ENCODE data around the gene ANKRD13D. TPM values are rescaled to one million over a fixed set of nuclear protein-coding genes. Genes with fewer than 3 reads are reported as not detected.

ANKRD13D gene
- polyA plus RNA-seq, 1 donor = 38.8 TPM

- no peak overlapping the region for H3K4me3 ChIP-seq (ENCODE audit: low read length)
- H3K4me1 ChIP-seq (ENCODE audit: control insufficient read depth, insufficient read depth, low read length) = peaks cover 48% of the 10 kb centered on the region
- DNase-seq = no peak
- H3K27ac ChIP-seq (ENCODE audit: low read length) = no peak overlapping the region
- H3K27me3 ChIP-seq (ENCODE audit: control insufficient read depth, insufficient read depth, low read length) = no peaks in the 10 kb centered on the region
- H3K36me3 ChIP-seq (ENCODE audit: control insufficient read depth, insufficient read depth, low read length) = peaks cover 67% of the 10 kb centered on the region
- WGBS (ENCODE audit: insufficient coverage, low lambda C conversion rate) = no CpG with 5 or more reads among the region's 14 CpGs
- no peaks in the 10 kb centered on the region for H3K9me3 ChIP-seq (ENCODE audit: control insufficient read depth, low read depth, low read length)
Measured at GRCh38 chr11:67273260-67273990, 15.7 kb upstream of the ANKRD13D start.

DNA sequence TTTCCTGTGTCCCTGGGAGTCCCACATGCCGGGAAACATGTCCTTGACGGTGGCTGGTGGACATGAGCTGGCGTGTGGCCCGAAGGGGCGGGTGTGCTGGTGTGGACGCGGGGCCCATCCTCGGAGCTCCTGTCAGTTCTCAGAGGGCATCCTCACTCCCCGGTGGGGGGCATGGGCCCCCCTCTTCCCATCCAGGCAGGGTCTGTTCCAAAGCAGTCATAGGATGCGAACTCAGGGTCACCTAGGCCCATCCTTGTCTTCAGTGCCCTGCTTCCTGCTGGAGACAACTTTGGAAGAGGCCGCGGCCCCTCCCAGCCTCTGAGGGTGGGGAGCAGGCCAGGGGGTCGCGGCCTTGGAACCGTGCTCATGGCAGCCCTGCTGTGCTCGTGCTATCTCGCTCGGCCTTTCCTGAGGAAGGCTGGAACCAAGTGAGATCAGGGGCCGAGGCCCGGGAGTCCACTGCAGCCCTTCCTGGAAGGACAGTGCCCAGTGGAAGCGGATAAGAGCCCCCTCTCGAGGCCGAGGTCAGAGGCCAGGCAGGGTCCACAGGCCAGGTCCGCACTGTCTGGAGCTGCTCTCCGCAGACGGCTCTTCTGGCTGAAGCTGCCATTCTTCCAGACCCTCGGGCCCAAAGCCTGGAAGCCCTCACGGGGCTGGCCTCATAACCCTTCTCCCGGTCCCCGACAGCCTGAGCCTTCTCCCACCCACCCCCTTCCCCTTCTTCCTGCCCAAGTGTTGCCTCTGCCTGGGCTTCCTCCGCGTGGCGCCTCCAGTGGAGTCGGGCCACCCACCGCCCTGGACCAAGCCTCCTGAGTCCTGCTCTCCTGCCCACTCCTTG is 14.1 kb upstream of the ANKRD13D start:
- H3K36me3 ChIP-seq (ENCODE audit: control insufficient read depth, insufficient read depth, low read length) = peaks cover 69% of the 10 kb centered on the region
- H3K27ac ChIP-seq (ENCODE audit: low read length) = no peak overlapping the region
- H3K4me3 ChIP-seq (ENCODE audit: low read length) = no peak overlapping the region
- no peaks in the 10 kb centered on the region for H3K9me3 ChIP-seq (ENCODE audit: control insufficient read depth, low read depth, low read length)
- no peak for DNase-seq
- no peaks in the 10 kb centered on the region for H3K27me3 ChIP-seq (ENCODE audit: control insufficient read depth, insufficient read depth, low read length)
- no CpG with 5 or more reads among the region's 35 CpGs for WGBS (ENCODE audit: insufficient coverage, low lambda C conversion rate)
- H3K4me1 ChIP-seq (ENCODE audit: control insufficient read depth, insufficient read depth, low read length) = peaks cover 32% of the 10 kb centered on the region

DNA sequence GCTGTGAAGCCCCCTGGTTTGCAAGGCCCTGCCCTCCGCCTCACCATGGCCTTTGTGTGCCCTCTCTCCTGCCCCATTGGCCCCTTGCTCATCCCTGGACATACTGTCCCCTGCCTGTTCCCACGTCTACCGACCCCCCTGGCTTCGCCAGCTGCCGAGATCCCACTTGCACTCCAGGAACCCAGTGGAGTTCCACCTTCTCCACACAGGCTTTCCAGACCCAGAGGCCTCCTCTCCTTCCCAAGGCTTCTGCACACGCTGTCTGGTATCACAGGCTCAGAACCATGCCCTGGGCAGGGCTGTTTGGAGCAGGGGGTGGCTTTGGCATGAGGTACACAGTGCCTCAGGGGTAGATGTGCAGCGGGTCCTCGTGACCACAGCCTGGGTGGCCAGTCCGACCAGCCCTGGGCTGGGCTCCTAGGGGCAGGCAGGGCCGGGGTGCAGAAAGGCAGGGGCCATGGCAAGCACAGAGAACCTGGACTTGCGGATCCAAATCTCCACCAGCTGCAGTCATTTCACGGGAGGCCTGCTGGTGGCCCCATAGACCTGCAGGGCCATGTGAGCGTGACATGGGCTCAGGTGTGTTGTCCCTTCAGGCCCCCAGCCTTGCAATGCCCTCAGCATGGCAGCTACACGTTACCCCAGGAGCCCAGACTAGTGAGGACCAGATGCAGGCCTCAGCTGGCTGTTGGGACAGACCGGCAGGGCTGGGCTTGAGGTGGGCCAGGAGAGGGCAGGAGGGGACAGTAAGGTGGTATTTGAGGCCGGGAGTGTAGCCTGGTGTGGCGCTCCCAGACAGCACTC is 13.3 kb upstream of the ANKRD13D start:
- Histone ChIP-seq H3K36me3 (ENCODE audit: control insufficient read depth, insufficient read depth, low read length) (peaks cover 76% of the 10 kb centered on the region), H3K4me1 (ENCODE audit: control insufficient read depth, insufficient read depth, low read length) (peaks cover 24% of the 10 kb centered on the region), H3K4me3 (ENCODE audit: low read length) (no peak overlapping the region), H3K9me3 (ENCODE audit: control insufficient read depth, low read depth, low read length) (no peaks in the 10 kb centered on the region), H3K27me3 (ENCODE audit: control insufficient read depth, insufficient read depth, low read length) (no peaks in the 10 kb centered on the region), H3K27ac (ENCODE audit: low read length) (no peak overlapping the region)
- DNase-seq = no peak
- WGBS (ENCODE audit: insufficient coverage, low lambda C conversion rate) = no CpG with 5 or more reads among the region's 17 CpGs

- Histone ChIP-seq H3K27me3 (ENCODE audit: control insufficient read depth, insufficient read depth, low read length) (no peaks in the 10 kb centered on the region), H3K4me3 (ENCODE audit: low read length) (no peak overlapping the region), H3K4me1 (ENCODE audit: control insufficient read depth, insufficient read depth, low read length) (peaks cover 22% of the 10 kb centered on the region), H3K9me3 (ENCODE audit: control insufficient read depth, low read depth, low read length) (no peaks in the 10 kb centered on the region), H3K36me3 (ENCODE audit: control insufficient read depth, insufficient read depth, low read length) (peaks cover 79% of the 10 kb centered on the region), H3K27ac (ENCODE audit: low read length) (peak overlapping the region; percentile 63)
- no CpG with 5 or more reads among the region's 16 CpGs for WGBS (ENCODE audit: insufficient coverage, low lambda C conversion rate)
- no peak for DNase-seq
Measured at GRCh38 chr11:67276781-67277230, 12.3 kb upstream of the ANKRD13D start.

DNA sequence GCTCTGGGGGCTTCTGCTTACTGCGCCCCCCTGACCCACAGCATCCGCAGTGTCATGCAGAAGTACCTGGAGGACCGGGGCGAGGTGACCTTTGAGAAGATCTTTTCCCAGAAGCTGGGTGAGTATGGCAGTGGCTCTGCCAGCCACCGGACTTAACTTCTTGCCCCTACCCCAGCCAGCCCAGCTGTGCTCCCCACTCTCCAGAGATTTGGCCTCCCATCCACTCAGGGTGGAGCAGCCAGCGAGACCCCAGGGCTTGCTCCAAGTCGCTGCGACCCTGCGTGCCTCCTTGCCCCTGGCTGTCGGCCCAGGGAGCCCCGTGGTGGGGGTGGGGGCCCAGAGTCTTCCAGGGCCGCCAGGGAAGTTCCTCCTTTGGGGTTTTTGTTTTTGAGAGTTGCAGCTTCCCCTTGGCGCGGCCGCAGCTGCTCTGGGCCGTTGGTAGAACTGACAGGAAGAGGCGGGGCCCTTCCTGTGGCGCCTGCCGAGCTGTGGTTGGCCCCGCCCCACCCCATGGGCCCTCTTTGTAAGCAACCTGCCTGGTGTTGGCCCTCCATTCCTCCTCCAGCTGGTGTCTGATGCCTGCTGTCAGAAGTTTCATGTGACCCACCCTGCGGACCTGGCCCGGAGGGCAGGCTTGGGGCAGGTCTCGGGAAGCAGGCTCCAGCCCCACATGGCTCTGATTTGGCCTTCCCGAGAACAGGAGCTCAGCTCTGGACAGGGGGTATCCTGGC is 11.7 kb upstream of the ANKRD13D start:
- no peak overlapping the region for H3K4me3 ChIP-seq (ENCODE audit: low read length)
- peak; percentile 67 to 79 for DNase-seq
- peaks cover 19% of the 10 kb centered on the region for H3K4me1 ChIP-seq (ENCODE audit: control insufficient read depth, insufficient read depth, low read length)
- H3K36me3 ChIP-seq (ENCODE audit: control insufficient read depth, insufficient read depth, low read length) = peaks cover 80% of the 10 kb centered on the region
- WGBS (ENCODE audit: insufficient coverage, low lambda C conversion rate) = no CpG with 5 or more reads among the region's 24 CpGs
- H3K27me3 ChIP-seq (ENCODE audit: control insufficient read depth, insufficient read depth, low read length) = no peaks in the 10 kb centered on the region
- peak overlapping the region; percentile 63 for H3K27ac ChIP-seq (ENCODE audit: low read length)
- no peaks in the 10 kb centered on the region for H3K9me3 ChIP-seq (ENCODE audit: control insufficient read depth, low read depth, low read length)

GRCh38 chr11:67278135-67278938 is 10.8 kb upstream of the ANKRD13D start:
- DNase-seq = no peak
- peaks cover 82% of the 10 kb centered on the region for H3K36me3 ChIP-seq (ENCODE audit: control insufficient read depth, insufficient read depth, low read length)
- H3K27me3 ChIP-seq (ENCODE audit: control insufficient read depth, insufficient read depth, low read length) = no peaks in the 10 kb centered on the region
- H3K9me3 ChIP-seq (ENCODE audit: control insufficient read depth, low read depth, low read length) = no peaks in the 10 kb centered on the region
- no peak overlapping the region for H3K4me3 ChIP-seq (ENCODE audit: low read length)
- peaks cover 17% of the 10 kb centered on the region for H3K4me1 ChIP-seq (ENCODE audit: control insufficient read depth, insufficient read depth, low read length)
- H3K27ac ChIP-seq (ENCODE audit: low read length) = peak overlapping the region; percentile 63
- 92% methylated on average over 2 of the region's 14 CpGs for WGBS (ENCODE audit: insufficient coverage, low lambda C conversion rate)

GRCh38 chr11:67278939-67279588 is 10.0 kb upstream of the ANKRD13D start:
- no peak for DNase-seq
- no peaks in the 10 kb centered on the region for H3K9me3 ChIP-seq (ENCODE audit: control insufficient read depth, low read depth, low read length)
- H3K27ac ChIP-seq (ENCODE audit: low read length) = no peak overlapping the region
- no peak overlapping the region for H3K4me3 ChIP-seq (ENCODE audit: low read length)
- H3K4me1 ChIP-seq (ENCODE audit: control insufficient read depth, insufficient read depth, low read length) = peaks cover 17% of the 10 kb centered on the region
- no CpG with 5 or more reads among the region's 14 CpGs for WGBS (ENCODE audit: insufficient coverage, low lambda C conversion rate)
- no peaks in the 10 kb centered on the region for H3K27me3 ChIP-seq (ENCODE audit: control insufficient read depth, insufficient read depth, low read length)
- peaks cover 89% of the 10 kb centered on the region for H3K36me3 ChIP-seq (ENCODE audit: control insufficient read depth, insufficient read depth, low read length)

DNA sequence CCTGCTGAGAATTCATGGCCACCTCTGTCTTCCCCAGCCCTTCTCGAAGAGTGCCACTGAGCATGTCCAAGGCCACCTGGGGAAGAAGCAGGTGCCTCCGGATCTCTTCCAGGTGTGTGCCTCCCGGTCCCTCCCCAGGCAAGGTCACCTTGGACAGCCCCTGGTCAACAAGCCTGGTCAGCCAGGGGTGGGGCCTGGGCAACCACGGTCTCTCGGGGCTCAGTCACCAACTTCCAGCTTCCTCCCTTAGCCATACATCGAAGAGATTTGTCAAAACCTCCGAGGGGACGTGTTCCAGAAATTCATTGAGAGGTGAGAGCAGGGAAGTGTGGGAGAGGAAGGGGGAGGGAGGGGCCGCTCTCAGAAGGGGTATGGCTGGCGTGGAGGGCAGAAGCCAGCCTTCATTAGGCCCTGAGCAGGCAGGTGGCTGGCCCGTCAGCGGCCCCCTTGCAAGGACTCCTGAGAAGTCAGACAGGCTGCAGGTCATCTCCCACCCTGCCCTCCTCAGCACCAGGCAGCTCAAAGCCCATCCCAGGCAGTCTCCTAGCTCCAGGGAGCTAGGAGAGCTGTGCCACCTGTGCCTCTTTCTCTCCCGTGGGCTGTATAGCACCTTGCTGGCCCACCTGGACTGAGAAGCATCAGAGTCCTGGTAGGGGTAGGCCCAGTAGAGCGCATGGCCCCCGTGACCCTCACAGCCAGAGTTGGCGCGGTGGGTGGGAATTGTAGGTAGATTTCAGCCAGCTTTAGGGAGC is 9.3 kb upstream of the ANKRD13D start:
- Histone ChIP-seq H3K9me3 (ENCODE audit: control insufficient read depth, low read depth, low read length) (no peaks in the 10 kb centered on the region), H3K4me3 (ENCODE audit: low read length) (no peak overlapping the region), H3K4me1 (ENCODE audit: control insufficient read depth, insufficient read depth, low read length) (peaks cover 17% of the 10 kb centered on the region), H3K36me3 (ENCODE audit: control insufficient read depth, insufficient read depth, low read length) (peaks cover 92% of the 10 kb centered on the region), H3K27me3 (ENCODE audit: control insufficient read depth, insufficient read depth, low read length) (no peaks in the 10 kb centered on the region), H3K27ac (ENCODE audit: low read length) (no peak overlapping the region)
- no peak for DNase-seq
- WGBS (ENCODE audit: insufficient coverage, low lambda C conversion rate) = no CpG with 5 or more reads among the region's 17 CpGs
